Ishikawa (cell line): Measurements from ENCODE around the gene NHLRC2.

Source experiments
- CEBPB ChIP-seq: IDR thresholded peaks from 2 replicates; pipeline ENCODE4 v1.6.1; 2012
- EP300 ChIP-seq: IDR thresholded peaks from 2 replicates; pipeline ENCODE4 v1.6.1; 2012; ENCODE audit warnings: borderline replicate concordance
- FOXM1 ChIP-seq: IDR thresholded peaks from 2 replicates; pipeline ENCODE4 v1.6.1; 2012; ENCODE audit warnings: low read depth, borderline replicate concordance
- MAX ChIP-seq: IDR thresholded peaks from 2 replicates; pipeline ENCODE4 v1.6.1; 2012
- NFIC ChIP-seq: IDR thresholded peaks from 2 replicates; pipeline ENCODE4 v1.6.1; 2012
- RAD21 ChIP-seq: IDR thresholded peaks from 2 replicates; pipeline ENCODE4 v1.6.1; 2012; ENCODE audit warnings: low read depth
- TAF1 ChIP-seq: IDR thresholded peaks from 2 replicates; pipeline ENCODE4 v1.6.1; 2012; ENCODE audit warnings: low read depth, mild to moderate bottlenecking
- TCF12 ChIP-seq: IDR thresholded peaks from 2 replicates; pipeline ENCODE4 v1.6.1; 2012; ENCODE audit warnings: low read depth
- TEAD4 ChIP-seq: IDR thresholded peaks from 2 replicates; pipeline ENCODE4 v1.6.1; 2012
- USF1 ChIP-seq: IDR thresholded peaks from 2 replicates; pipeline ENCODE4 v1.6.1; 2012
- YY1 ChIP-seq: IDR thresholded peaks from 2 replicates; pipeline ENCODE4 v1.6.1; 2012; ENCODE audit warnings: low read depth
- TF ChIP-seq, protein P1 (sequence below): IDR thresholded peaks from 2 replicates; pipeline ENCODE4 v1.6.1; 2012; ENCODE audit warnings: low read depth, mild to moderate bottlenecking

Gene NHLRC2

DNA sequence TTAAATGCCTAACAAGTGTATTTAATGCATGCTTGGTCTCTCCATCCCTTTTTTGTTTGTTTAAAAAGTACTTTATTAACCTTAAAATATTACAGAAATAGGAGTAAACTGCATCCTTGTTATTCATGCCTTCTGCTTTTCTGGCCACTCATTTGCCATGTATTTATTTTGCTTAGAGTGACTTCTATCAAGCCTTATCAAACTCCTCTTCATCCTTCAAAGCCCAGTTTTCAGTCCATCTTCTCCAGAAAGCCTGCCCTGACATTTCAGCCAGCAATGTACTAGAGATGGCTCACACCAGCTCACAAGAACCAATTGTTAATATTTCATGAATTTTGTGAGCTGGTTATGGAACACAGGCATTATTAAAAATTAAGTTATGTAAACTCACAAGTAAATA, 82.8 kb downstream of the NHLRC2 start:
- TF ChIP-seq RAD21 (no peak), USF1 (no peak), NFIC (no peak), FOXM1 (no peak)

DNA sequence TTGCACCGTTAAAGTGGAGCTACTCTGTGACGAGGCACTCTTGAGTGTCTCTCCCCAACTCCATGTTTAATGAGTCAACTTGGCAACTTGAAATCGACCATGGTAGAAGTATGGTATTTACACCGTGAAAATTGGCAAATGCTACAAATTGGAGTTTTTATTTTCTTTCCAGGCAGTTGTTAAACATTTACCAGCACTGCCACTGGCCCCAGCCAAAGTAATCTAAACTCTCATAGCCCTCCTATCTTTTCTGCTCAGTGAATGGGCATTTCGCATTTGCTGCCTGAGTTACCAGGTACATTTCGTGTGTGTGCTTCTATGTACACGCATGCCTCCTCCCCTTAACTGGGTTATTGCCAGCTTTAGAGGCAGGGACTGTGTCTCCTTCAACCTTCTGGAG, 83.3 kb downstream of the NHLRC2 start:
- TF ChIP-seq USF1 = no peak
- TF ChIP-seq TCF12 = no peak

GRCh38 chr10:113939212-113939860, 84.9 kb downstream of the NHLRC2 start:
- TF ChIP-seq CEBPB (no peak), RAD21 (peak; percentile 16; the same call in 1 of the 2 replicates)

DNA sequence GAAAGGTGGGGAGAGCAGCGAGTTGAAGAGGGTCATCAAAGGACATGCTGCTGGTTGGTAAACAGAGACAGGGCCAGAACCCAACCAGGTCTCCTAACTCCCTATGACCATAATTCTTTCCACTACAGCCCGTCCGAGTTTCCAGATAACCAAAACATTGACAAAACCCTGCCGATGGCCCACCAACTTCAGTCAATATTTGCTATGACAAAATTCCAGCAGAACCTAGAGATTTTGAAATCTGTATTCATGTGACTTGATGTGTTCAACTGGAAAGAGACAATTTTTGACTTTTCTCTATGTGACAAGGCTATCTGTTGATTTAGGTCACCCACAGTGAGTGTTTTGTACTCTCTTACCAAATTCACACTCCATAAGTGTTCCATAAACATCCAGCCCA, 86.7 kb downstream of the NHLRC2 start:
- TF ChIP-seq TAF1 = no peak
- TF ChIP-seq YY1 = no peak
- TF ChIP-seq NFIC = no peak
- TF ChIP-seq MAX = no peak
- no peak for TF ChIP-seq TCF12
- TF ChIP-seq, protein P1, sequence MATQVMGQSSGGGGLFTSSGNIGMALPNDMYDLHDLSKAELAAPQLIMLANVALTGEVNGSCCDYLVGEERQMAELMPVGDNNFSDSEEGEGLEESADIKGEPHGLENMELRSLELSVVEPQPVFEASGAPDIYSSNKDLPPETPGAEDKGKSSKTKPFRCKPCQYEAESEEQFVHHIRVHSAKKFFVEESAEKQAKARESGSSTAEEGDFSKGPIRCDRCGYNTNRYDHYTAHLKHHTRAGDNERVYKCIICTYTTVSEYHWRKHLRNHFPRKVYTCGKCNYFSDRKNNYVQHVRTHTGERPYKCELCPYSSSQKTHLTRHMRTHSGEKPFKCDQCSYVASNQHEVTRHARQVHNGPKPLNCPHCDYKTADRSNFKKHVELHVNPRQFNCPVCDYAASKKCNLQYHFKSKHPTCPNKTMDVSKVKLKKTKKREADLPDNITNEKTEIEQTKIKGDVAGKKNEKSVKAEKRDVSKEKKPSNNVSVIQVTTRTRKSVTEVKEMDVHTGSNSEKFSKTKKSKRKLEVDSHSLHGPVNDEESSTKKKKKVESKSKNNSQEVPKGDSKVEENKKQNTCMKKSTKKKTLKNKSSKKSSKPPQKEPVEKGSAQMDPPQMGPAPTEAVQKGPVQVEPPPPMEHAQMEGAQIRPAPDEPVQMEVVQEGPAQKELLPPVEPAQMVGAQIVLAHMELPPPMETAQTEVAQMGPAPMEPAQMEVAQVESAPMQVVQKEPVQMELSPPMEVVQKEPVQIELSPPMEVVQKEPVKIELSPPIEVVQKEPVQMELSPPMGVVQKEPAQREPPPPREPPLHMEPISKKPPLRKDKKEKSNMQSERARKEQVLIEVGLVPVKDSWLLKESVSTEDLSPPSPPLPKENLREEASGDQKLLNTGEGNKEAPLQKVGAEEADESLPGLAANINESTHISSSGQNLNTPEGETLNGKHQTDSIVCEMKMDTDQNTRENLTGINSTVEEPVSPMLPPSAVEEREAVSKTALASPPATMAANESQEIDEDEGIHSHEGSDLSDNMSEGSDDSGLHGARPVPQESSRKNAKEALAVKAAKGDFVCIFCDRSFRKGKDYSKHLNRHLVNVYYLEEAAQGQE = no peak

DNA sequence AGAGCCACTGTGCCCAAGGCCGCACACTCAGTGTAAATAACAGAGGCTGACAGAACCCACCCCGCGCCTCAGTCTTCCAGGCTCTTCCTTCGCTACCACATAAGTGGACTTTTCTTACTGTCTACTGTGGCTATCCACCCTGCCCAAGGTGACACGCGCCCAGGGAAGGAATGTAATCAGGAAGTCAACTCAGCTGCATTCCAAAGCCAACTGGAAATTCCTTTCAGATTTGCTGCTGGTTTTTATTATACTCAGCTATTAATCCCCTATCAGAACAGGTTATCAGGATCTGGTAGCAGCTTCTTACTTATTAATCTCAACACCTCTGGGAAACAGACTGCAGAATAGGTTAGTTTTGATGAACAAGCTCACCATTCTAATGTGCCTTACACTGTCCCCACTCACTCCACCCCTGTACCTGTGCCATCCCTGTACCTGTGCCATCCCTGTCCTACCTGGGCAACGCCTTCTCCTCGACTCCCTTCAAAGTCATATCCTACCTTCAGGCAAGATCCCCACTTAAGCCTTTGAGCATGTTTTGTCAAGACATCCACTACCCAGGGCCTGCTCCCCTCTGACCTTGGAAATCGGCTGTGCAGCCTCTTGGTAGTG, 90.7 kb downstream of the NHLRC2 start:
- 0 out of 2 replicates have a peak, but pooled peaks have one; percentile 41 for TF ChIP-seq MAX
- TF ChIP-seq TAF1 = no peak
- peak; percentile 90 for TF ChIP-seq TEAD4

DNA sequence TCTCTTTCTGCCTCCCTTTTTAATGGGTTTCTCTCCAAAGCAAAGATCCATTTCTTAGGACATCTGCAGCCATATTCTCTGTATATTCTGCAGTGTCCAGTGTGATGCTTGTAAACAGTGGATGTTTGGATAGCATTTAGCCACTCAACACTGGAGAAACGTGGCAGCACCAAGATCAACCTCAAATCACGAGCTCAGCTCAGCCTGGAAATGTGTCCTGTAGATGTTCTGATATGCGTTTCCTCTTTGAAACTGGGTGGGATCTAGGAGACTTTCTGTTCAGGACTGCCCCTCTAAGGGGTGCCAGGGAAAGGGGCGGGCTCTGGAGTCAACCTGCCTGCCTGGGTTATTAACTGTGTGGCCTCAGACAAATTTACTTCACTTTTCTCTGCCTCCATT, 91.2 kb downstream of the NHLRC2 start:
- TF ChIP-seq FOXM1 = no peak
- no peak for TF ChIP-seq TAF1
- TF ChIP-seq TEAD4 = no peak
- TF ChIP-seq USF1 = no peak
- TF ChIP-seq CEBPB = no peak
- no peak for TF ChIP-seq EP300
- no peak for TF ChIP-seq MAX
- TF ChIP-seq, protein P1 = no peak
- TF ChIP-seq RAD21 = no peak
- no peak for TF ChIP-seq YY1
- TF ChIP-seq NFIC = no peak
- no peak for TF ChIP-seq TCF12
